NOMO-1 treated with dmso at 0.1 percent for 144 hours (cell line): Measurements from ENCODE around the gene TPCN1.

ENCODE experiments used
- DNase-seq: peaks from one replicate; lab custom pipeline; 2025; ENCODE audit not compliant: unreplicated experiment; lab: John Stamatoyannopoulos, UW

The TPCN1 gene

DNA sequence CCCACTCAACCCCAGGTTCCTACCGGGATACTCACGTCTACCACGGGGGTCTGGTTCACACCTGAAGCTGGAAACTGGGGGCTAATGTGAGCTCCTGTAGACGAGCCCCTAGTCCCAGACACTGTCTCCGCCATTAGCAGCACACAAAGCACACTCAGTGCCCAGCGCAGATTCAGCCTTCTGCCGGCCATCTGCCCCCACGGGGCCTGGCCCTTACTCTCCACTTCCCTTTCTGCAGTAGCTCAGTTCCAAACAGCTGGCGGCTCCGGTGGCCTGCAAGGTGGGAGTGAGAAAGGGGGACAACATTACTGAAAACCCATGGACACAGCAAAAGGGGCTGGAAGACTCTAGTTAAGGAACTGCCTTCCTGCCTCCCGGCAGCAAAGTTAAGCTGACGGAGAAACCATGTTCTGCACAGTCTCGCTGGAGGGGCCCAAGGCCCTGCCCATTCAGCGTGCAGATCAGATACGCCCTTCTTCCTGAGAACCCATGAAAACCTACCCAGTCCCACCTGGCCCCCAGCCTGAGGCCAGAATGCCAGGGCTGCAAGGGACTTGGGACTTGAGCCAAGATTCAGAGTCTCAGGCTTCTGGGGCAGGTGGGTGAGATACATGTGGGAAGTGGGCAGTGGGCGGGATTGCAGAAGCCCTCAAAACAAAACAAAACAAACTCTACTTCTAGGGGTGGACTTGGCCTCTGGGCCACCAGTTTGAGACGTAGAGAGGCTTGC lies 111.6 kb downstream of the TPCN1 start:
- no peak for DNase-seq

DNA sequence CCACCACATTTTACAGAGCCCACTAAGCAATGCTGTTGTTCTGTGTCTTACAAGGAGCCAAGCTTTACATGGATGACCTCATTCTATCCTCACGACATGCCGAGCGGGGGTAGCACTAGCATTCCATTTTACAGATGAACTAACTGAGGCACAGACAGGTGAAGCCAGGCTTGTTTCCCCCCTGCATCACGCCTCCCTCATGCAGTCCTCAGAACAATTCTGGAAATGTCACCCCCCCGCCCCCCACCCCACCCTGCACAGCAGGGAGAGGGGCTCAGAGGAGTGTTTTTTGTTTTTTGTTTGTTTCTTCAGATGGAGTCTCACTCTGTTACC lies 112.1 kb downstream of the TPCN1 start:
- no peak for DNase-seq

DNA sequence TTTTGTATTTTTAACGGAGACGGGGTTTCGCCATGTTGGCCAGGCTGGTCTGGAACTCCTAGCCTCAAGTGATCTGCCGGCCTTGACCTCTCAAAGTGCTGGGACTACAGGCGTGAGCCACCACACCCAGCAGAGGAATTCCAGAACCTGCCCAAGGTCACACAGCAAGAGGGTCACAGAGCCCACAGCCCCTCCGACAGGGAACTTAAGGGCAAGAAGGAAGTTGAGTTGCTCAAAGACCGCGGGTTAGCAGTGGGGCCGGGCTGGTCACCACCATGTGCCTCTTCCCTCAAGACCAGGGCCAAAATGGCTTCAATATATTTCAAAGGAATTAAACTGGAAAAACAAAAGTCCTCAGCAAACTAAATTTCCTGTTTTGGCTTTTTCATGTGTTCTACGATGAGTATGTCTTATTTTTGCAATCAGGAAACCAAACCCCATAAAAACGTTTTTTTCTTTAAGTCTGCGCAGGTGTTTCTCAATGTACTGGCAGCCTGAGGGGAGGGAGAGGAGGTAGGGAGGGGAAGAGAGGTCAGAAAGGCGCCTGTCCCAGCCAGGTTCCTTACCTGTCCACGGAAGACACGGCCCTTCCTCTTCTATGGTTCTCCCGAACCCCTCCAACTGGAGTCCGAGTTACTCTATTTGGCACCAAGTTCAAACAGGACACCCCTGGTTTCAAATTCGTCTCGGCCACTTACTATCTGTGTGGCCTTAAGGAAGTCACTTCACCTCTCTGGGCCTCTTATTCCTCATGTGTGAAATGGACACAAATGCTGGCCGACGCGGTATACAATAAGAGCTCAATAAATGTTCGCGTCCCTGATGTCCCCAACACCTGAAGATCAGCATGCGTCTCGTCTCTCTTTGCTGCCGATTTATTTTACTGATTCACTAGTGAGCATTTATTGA lies 112.9 kb downstream of the TPCN1 start:
- peak; percentile 75 for DNase-seq

DNA sequence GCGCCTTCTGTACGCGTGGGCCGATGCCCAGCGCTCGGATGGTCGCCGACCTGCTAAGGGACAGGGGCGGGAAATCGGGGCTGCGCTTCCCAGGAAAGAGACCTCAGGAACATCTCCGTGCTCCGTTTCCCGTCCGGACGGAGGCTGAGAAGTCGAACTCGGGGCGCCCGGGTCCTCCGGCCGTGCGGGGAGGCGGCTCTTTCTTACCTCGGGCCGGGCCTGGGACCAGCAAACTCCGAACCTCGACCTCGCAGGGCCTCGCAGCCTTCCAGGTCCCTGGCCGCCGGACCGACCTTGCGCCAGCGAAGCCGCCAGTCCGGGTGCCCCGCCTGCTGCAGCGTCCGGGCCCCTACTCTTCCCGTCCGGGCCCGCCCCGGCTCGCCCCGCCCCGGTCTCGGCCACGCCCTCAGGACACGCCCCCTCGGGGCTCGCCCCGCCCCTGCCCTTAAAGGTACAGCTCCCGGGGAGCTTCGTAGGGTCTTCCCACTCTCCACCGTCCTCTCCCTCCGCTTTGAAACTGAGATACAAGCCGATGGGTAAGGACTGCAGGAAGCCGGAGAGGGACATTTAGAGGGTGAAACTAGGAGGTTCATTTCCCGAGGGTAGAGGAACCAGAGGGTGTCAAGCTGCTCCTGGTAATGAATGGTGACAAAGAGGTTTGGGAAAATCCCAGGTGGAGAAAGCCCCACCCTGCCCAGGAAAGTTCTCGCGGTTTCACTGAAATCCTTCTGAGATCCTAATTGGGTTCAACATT lies 113.7 kb downstream of the TPCN1 start, which contains the start of gene SLC8B1:
Gene SLC8B1 (minus strand): TSS at position 324 of the 754 bp plus-strand sequence. CDS start 2,231 bp downstream, outside the sequence.
- DNase-seq: peak; percentile 75

DNA sequence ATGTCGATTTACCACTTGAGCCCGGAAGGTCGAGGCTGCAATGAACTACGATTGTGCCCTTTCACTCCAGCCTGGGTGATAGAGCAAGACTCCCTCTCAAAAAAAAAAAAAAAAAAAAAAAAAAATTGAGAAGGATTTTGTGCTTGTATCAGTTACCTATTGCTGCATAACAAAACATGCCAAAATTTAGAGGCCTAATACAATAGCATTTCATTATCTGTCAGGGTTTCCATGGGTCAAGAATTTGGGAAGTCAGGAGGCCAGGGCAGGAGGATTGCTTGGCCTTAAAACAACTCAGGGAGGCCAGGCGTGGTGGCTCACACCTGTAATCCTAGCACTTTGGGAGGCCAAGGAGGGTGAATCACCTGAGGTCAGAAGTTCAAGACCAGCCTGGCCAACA lies 118.3 kb downstream of the TPCN1 start:
- DNase-seq: no peak

DNA sequence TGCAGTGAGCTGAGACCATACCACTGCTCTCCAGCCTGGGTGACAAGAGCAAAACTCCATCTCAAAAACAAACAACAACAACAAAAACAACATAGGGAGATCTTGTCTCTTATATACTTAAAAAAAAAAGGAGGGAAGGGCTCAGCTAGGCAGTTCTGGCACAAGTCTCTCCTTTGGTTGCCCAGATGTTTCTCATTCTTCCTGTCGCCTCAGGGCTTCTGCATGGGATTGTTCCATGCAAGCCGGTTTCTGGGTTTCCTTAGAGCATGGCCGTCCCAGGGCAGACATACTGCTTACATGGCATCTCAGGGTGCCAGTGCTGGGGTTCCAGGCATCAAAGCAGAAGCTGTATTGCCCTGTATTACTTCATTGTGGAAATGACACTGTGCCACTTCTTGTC lies 118.8 kb downstream of the TPCN1 start:
- DNase-seq: no peak

DNA sequence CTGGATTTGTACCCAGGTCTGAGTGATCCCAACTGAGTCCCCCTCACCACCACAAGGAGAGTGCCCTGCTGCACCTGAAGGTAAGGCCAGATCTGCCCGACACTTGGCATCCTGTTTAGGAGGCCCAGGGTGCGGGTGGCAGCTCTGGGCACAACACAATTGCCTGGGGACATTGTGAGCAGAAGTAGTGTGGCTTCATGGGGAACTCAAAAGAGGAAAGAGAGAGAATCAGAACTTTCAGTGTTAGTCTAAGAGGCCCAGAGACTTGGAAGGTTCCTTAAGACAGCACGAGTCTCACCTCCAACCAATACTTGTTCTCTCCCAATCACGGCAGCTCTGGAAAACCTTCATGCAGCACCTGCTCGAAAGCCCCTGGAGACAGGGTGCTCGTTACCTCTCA lies 120.3 kb downstream of the TPCN1 start:
- DNase-seq: no peak

DNA sequence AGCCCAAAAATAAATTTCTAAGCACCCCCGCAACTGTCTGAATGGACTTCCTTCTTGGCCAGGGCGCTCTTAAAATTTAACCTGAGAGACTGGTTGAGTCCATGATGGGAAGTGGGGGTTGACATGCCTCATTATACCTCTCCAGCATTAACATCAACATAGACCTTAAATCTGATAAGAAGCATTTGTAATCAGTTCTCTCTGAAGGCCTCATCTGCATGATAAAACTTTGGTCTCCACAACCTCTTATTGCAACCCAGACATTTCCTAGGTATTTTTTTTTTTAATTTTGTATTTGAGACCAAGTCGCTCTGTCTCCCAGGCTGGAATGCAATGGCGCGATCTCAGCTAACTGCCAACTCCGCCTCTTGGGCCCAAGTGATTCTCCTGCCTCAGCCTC lies 124.1 kb downstream of the TPCN1 start:
- DNase-seq: no peak

DNA sequence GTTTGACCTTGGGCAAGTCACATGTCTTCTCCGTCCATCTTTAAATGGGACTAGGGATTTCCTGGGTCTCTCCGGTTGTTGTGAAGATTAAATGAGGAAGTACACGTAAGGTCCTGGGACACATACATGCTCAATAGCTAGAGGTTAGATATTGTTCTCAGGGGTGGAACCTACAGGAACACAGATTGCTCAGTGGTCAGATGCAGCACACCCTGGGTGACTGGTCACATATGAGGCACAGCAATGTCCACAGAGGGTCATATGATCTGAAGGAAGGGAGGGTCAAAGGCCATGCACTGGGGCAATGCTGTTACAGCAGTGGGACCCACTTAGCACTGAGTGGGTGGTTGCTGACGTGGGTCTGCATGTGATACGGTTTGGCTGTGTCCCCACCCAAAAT lies 125.1 kb downstream of the TPCN1 start:
- no peak for DNase-seq

DNA sequence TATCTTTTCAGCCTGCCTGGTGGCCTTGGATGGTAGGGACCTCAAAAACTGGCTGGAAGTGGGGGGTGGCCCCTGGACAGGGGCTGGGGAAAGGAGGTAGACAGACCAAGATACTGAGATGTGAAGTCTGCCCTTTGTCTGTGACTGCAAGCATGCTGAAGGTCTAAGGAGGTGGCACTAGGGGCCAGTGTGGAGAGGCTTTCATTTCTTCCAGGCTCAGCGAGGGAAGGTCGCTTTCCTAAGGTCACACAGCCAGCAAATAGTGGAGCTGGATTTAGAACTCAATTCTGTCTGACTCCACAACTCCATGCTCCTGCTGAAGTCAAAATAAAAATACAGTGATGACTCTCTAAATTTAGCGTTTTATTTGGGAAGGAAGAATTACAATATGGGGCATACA lies 125.8 kb downstream of the TPCN1 start:
- no peak for DNase-seq

DNA sequence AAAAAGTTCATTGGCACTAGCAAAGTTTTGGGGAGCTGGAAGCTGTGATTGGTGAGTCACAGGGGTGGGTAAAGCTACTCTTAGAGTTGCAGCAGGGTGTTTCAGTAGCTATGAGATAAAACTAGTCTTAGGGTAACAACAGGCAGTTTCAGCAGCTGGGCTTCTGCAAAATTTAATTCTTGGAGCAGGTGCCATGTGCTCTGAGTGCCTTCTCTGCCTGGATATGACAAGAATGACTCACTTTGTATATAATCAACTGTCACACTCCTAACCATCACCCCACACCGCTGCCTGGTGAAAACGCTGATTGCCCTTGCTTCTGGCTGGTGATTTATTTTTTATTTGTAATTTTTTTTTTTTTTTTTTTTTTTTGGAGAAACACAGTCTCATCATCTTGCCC lies 126.6 kb downstream of the TPCN1 start:
- DNase-seq: no peak
